ENCODE measurements around the gene CORO1C. TPM values are rescaled to one million over a fixed set of nuclear protein-coding genes. Genes with fewer than 3 reads are reported as not detected.
A peak's percentile ranks its signal among the peaks of the same experiment; 100 is the strongest.

CORO1C gene
- total RNA-seq, 4 donors from 2014 or later, result 24.7 to 47.6 (median 30.9) TPM

DNA sequence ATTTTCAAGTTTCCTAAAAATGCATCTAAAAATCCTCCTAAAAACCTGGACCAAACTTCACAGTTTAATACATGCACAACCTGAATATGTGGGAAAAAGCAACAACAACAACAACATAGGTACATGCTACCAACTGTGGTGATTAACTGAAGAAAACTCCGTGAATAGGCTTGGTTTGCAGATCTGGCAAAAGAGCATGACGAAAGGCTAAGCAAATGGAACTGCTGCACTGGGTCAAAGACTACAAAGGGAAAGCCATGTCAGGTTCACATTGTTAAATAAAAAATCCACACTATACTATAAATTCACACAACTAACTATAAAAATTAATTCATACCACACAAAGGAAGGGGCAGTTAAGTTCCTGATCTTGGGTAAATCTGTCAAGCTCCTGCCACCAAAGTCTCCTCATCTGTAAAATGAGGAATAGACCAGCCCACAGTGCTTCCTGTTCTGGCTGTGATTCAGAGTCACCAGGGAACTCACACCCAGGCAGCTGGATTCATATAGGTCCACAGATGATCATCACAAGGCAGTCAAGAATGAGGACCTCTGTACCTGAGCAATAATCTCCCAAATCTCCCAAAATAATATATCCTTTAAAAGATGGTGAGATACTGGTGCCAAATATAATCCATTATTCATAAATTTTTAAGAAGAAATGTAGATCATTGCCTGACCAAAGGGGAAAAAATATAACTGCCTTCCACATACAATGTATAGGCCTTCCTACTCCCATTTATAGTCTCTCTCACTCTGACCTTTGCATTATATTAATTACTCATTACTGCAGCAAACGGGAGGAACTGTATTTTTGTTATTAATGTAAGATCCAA, 7.0 kb downstream of the CORO1C start:
- H3K27me3 ChIP-seq, result no peaks in the 10 kb centered on the region
- no peak for ATAC-seq
- no peaks in the 10 kb centered on the region for H3K9me3 ChIP-seq
- peaks cover 79 to 85% of the 10 kb centered on the region in 2 donors for H3K4me1 ChIP-seq
- intact Hi-C loops (cut with DNase I; ENCODE audit: low total_unique reads) (no loop called here), in situ Hi-C loops (cut with MboI; ENCODE audit: low sequenced_read_pairs in 4 of 4) (loop anchor here in 1 of 4 donors (10.0 kb wide), 1 partner anchor 59 kb away; no protein-coding TSS in a partner anchor)
- peak overlapping the region; percentile 85 to 100 (median 98) for H3K27ac ChIP-seq
- TF ChIP-seq POLR2A (IDR thresholded peaks at IDR 0.05), result peak in 1 of 2 donors; percentile 40
- no peak for TF ChIP-seq CTCF (IDR thresholded peaks at IDR 0.05 in 4 of 5, conservative IDR thresholded peaks at IDR 0.05 in 1 of 5)
- H3K36me3 ChIP-seq, result no peaks in the 10 kb centered on the region
- DNase-seq, result no peak
- H3K4me3 ChIP-seq, result peak overlapping the region in 1 of 4 donors; percentile 3

GRCh38 chr12:108722992-108723766, 8.1 kb downstream of the CORO1C start:
- intact Hi-C loops (cut with DNase I; ENCODE audit: low total_unique reads) (loop anchor here (1.0 kb wide), 1 partner anchor 19 kb away; no protein-coding TSS in a partner anchor), in situ Hi-C loops (cut with MboI; ENCODE audit: low sequenced_read_pairs in 4 of 4) (loop anchor here in 1 of 4 donors (10.0 kb wide), 1 partner anchor 58 kb away; no protein-coding TSS in a partner anchor)
- ATAC-seq (peak; percentile 61 to 85), DNase-seq (peak in 1 of 2 donors; percentile 64)
- no peaks in the 10 kb centered on the region for H3K9me3 ChIP-seq
- peak overlapping the region in 2 of 4 donors; percentile 7 to 12 for H3K4me3 ChIP-seq
- H3K27me3 ChIP-seq, result no peaks in the 10 kb centered on the region
- H3K36me3 ChIP-seq, result no peaks in the 10 kb centered on the region
- peak overlapping the region; percentile 85 to 100 (median 98) for H3K27ac ChIP-seq
- peaks cover 72 to 86% of the 10 kb centered on the region in 2 donors for H3K4me1 ChIP-seq
- TF ChIP-seq CTCF (IDR thresholded peaks at IDR 0.05 in 4 of 5, conservative IDR thresholded peaks at IDR 0.05 in 1 of 5) (no peak), POLR2A (IDR thresholded peaks at IDR 0.05) (peak in 1 of 2 donors; percentile 12)

DNA sequence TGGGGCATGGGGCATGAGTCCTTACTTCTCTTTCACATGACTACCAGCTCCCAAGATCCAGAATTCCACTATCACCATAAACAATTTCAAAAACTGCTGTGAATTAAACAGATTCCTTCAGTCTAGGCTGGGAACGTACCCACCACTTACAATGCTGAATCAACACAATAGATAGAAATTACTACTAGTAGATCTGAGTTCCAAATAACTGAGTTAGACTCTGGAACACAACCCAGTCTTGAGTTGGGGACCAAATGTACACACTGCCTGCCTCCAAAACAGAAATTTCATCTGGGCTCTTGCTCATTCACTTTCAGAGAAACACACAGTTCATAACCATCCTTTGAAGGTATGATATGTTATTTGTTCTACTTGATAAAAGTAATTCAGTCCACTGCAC, 8.9 kb downstream of the CORO1C start:
- intact Hi-C loops (cut with DNase I; ENCODE audit: low total_unique reads) (loop anchor here (1.0 kb wide), 1 partner anchor 18 kb away; no protein-coding TSS in a partner anchor), in situ Hi-C loops (cut with MboI; ENCODE audit: low sequenced_read_pairs in 4 of 4) (loop anchor here in 1 of 4 donors (10.0 kb wide), 1 partner anchor 58 kb away; no protein-coding TSS in a partner anchor)
- Histone ChIP-seq H3K36me3 (no peaks in the 10 kb centered on the region), H3K4me1 (peaks cover 71 to 86% of the 10 kb centered on the region in 2 donors), H3K9me3 (no peaks in the 10 kb centered on the region), H3K4me3 (peak overlapping the region in 1 of 4 donors; percentile 18), H3K27ac (peak overlapping the region; percentile 85 to 100 (median 98)), H3K27me3 (no peaks in the 10 kb centered on the region)
- TF ChIP-seq POLR2A (IDR thresholded peaks at IDR 0.05), result no peak
- no peak for TF ChIP-seq CTCF (IDR thresholded peaks at IDR 0.05 in 4 of 5, conservative IDR thresholded peaks at IDR 0.05 in 1 of 5)
- DNase-seq (no peak), ATAC-seq (peak; percentile 21 to 61)

GRCh38 chr12:108721824-108722223, 9.5 kb downstream of the CORO1C start:
- Histone ChIP-seq H3K27ac (peak overlapping the region; percentile 85 to 100 (median 98)), H3K36me3 (no peaks in the 10 kb centered on the region), H3K4me3 (peak overlapping the region in 1 of 4 donors; percentile 18), H3K4me1 (peaks cover 71 to 88% of the 10 kb centered on the region in 2 donors), H3K9me3 (no peaks in the 10 kb centered on the region), H3K27me3 (no peaks in the 10 kb centered on the region)
- TF ChIP-seq POLR2A (IDR thresholded peaks at IDR 0.05) (no peak), CTCF (IDR thresholded peaks at IDR 0.05 in 4 of 5, conservative IDR thresholded peaks at IDR 0.05 in 1 of 5) (no peak)
- intact Hi-C loops (cut with DNase I; ENCODE audit: low total_unique reads), result loop anchor here (1.0 kb wide), 1 partner anchor 18 kb away; no protein-coding TSS in a partner anchor
- DNase-seq (no peak), ATAC-seq (no peak)
- in situ Hi-C loops (cut with MboI; ENCODE audit: low sequenced_read_pairs in 4 of 4), result loop anchor here in 1 of 4 donors (10.0 kb wide), 1 partner anchor 57 kb away; no protein-coding TSS in a partner anchor
